Measurements from ENCODE around the gene SF3B3.

DNA sequence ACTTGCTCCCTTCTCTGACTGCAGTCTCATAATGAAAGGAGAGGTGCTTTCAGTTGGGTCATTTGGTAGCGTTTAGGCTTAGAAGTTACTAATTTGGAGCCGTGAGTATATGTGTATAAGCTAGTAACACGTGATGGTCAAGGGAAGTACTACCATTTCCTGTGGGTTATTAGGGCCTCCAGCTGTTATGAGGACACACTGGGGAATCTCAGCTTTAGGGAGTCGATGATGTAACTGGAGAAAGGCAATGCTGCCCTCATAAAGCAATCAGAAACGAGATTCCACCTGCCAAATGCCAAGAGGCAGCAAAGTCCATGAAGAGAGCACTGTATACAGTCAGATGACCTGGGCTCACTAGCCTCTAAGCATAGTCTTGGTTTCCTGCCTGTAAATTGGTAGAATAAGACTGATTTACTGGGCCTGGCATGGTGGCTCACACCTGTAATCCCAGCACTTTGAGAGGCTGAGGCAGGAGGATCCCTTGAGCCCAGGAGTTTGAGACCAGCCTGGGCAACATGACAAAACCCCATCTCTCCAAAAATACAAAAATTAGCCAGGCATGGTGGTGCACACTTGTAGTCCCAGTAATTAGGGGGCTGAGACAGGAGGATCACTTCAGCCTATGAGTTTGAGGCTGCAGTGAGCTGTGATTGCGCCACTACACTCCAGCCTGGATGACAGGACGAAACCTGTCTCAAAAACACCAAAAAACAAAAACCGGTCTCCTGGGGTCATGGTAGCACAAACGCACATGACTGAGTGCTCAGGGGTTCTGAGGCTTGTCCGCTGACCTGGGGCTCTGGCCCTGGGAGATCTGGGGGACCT is 53.0 kb downstream of the SF3B3 start:
- TF ChIP-seq, protein P1, sequence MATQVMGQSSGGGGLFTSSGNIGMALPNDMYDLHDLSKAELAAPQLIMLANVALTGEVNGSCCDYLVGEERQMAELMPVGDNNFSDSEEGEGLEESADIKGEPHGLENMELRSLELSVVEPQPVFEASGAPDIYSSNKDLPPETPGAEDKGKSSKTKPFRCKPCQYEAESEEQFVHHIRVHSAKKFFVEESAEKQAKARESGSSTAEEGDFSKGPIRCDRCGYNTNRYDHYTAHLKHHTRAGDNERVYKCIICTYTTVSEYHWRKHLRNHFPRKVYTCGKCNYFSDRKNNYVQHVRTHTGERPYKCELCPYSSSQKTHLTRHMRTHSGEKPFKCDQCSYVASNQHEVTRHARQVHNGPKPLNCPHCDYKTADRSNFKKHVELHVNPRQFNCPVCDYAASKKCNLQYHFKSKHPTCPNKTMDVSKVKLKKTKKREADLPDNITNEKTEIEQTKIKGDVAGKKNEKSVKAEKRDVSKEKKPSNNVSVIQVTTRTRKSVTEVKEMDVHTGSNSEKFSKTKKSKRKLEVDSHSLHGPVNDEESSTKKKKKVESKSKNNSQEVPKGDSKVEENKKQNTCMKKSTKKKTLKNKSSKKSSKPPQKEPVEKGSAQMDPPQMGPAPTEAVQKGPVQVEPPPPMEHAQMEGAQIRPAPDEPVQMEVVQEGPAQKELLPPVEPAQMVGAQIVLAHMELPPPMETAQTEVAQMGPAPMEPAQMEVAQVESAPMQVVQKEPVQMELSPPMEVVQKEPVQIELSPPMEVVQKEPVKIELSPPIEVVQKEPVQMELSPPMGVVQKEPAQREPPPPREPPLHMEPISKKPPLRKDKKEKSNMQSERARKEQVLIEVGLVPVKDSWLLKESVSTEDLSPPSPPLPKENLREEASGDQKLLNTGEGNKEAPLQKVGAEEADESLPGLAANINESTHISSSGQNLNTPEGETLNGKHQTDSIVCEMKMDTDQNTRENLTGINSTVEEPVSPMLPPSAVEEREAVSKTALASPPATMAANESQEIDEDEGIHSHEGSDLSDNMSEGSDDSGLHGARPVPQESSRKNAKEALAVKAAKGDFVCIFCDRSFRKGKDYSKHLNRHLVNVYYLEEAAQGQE (IDR thresholded peaks at IDR 0.05; ENCODE audit: low read depth, low read length), result no peak
- TF ChIP-seq, protein P2, sequence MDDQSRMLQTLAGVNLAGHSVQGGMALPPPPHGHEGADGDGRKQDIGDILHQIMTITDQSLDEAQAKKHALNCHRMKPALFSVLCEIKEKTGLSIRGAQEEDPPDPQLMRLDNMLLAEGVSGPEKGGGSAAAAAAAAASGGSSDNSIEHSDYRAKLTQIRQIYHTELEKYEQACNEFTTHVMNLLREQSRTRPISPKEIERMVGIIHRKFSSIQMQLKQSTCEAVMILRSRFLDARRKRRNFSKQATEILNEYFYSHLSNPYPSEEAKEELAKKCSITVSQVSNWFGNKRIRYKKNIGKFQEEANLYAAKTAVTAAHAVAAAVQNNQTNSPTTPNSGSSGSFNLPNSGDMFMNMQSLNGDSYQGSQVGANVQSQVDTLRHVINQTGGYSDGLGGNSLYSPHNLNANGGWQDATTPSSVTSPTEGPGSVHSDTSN (IDR thresholded peaks at IDR 0.05), result no peak
- no peak for TF ChIP-seq GATA2 (CRISPR knock-in tag; IDR thresholded peaks at IDR 0.05)
- no peak for TF ChIP-seq RAD21 (IDR thresholded peaks at IDR 0.05; ENCODE audit: low read length)
- no peak for TF ChIP-seq TAF1 (IDR thresholded peaks at IDR 0.05; ENCODE audit: borderline replicate concordance, low read depth, low read length)
- TF ChIP-seq, protein P3, sequence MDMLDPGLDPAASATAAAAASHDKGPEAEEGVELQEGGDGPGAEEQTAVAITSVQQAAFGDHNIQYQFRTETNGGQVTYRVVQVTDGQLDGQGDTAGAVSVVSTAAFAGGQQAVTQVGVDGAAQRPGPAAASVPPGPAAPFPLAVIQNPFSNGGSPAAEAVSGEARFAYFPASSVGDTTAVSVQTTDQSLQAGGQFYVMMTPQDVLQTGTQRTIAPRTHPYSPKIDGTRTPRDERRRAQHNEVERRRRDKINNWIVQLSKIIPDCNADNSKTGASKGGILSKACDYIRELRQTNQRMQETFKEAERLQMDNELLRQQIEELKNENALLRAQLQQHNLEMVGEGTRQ (IDR thresholded peaks at IDR 0.05; ENCODE audit: borderline replicate concordance, low read depth, low read length), result no peak
- TF ChIP-seq, protein P4, sequence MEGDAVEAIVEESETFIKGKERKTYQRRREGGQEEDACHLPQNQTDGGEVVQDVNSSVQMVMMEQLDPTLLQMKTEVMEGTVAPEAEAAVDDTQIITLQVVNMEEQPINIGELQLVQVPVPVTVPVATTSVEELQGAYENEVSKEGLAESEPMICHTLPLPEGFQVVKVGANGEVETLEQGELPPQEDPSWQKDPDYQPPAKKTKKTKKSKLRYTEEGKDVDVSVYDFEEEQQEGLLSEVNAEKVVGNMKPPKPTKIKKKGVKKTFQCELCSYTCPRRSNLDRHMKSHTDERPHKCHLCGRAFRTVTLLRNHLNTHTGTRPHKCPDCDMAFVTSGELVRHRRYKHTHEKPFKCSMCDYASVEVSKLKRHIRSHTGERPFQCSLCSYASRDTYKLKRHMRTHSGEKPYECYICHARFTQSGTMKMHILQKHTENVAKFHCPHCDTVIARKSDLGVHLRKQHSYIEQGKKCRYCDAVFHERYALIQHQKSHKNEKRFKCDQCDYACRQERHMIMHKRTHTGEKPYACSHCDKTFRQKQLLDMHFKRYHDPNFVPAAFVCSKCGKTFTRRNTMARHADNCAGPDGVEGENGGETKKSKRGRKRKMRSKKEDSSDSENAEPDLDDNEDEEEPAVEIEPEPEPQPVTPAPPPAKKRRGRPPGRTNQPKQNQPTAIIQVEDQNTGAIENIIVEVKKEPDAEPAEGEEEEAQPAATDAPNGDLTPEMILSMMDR (IDR thresholded peaks at IDR 0.05), result no peak
- no peak for TF ChIP-seq TEAD4 (IDR thresholded peaks at IDR 0.05; ENCODE audit: borderline replicate concordance, insufficient read depth)

Measured in SK-N-SH (cell line).